NT2/D1 (cell line): Measurements from ENCODE around the gene POLR1A.

Experiments
- SUZ12 ChIP-seq: IDR thresholded peaks from 2 replicates; pipeline ENCODE4 v1.6.1; 2011; ENCODE audit not compliant: insufficient read length, insufficient read depth; ENCODE audit errors: extremely low read depth
- YY1 ChIP-seq: IDR thresholded peaks from 2 replicates; pipeline ENCODE4 v1.6.1; 2011; ENCODE audit not compliant: insufficient read length, insufficient read depth
- ZNF274 ChIP-seq: IDR thresholded peaks from 2 replicates; pipeline ENCODE4 v1.6.1; 2011; ENCODE audit warnings: mild to moderate bottlenecking, low read depth, low read length

DNA sequence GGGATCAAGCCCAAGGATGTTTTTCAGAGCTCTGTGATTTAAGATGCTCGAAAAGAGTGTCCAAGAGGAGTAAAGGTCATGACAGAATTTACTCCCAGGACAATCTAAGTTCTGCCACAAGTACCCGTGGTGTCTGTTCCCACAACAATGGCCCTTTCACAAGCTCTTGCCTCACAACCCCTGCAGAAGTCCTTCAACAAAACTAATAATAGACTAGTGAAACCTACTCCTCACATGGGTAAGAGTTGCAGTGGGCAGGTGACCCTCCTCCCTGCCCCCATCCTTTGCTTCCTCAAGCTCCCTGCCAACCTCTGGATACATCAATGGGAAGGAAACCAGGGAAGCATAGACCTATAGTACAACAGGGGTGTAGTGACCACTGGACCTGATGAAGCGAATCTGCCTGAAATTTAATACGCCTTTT is 35.3 kb upstream of the POLR1A start:
- no peak for TF ChIP-seq SUZ12
- TF ChIP-seq YY1 = no peak
- no peak for TF ChIP-seq ZNF274
